GM23338 (cell line): ENCODE measurements around the gene HCN3. TPM values are rescaled to one million over a fixed set of nuclear protein-coding genes. Genes with fewer than 3 reads are reported as not detected.

Source experiments
- ATAC-seq: fragments of 200-7000 bp; cut with Tn5 transposase; 3 replicates; pipeline ENCODE4 v1.9.1; 2020
- DNase-seq: peaks from one replicate; pipeline ENCODE4 v3.0.0-alpha.2; 2015; ENCODE audit warnings: low spot score
- H2AFZ ChIP-seq: fragments of 200-600 bp; sonication (generic); 2 replicates; pipeline ENCODE4 v1.8.0; 2016; ENCODE audit warnings: antibody characterized with exemption, mild to moderate bottlenecking, moderate library complexity
- H3F3A ChIP-seq: fragments of 200-600 bp; sonication (generic); replicated peaks from 2 replicates; pipeline ENCODE4 v1.8.0; 2017; ENCODE audit warnings: antibody characterized with exemption, mixed run types, low read depth
- H3K27ac ChIP-seq: fragments of 200-600 bp; sonication (generic); 2 replicates; pipeline ENCODE4 v1.6.1; 2016; ENCODE audit warnings: low read depth
- H3K27me3 ChIP-seq: fragments of 200-600 bp; sonication (generic); 2 replicates; pipeline ENCODE4 v1.8.0; 2016; ENCODE audit warnings: mild to moderate bottlenecking, mixed run types, moderate library complexity; ENCODE audit not compliant: insufficient read depth
- H3K36me3 ChIP-seq: fragments of 200-600 bp; sonication (generic); 2 replicates; pipeline ENCODE4 v1.8.0; 2016; ENCODE audit warnings: mild to moderate bottlenecking; ENCODE audit not compliant: insufficient read depth
- H3K4me1 ChIP-seq: fragments of 200-600 bp; sonication (generic); 2 replicates; pipeline ENCODE4 v1.8.0; 2016; ENCODE audit warnings: mild to moderate bottlenecking, moderate library complexity; ENCODE audit not compliant: insufficient read depth
- H3K4me2 ChIP-seq: fragments of 200-600 bp; sonication (generic); 2 replicates; pipeline ENCODE4 v1.7.1; 2017; ENCODE audit warnings: mixed run types
- H3K4me3 ChIP-seq: fragments of 200-600 bp; sonication (generic); 2 replicates; pipeline ENCODE4 v1.6.1; 2016; ENCODE audit warnings: mixed run types
- H3K79me2 ChIP-seq: fragments of 200-600 bp; sonication (generic); replicated peaks from 2 replicates; pipeline ENCODE4 v1.8.0; 2017; ENCODE audit warnings: mild to moderate bottlenecking; ENCODE audit not compliant: insufficient read depth
- H3K9me2 ChIP-seq: fragments of 200-600 bp; sonication (generic); 2 replicates; pipeline ENCODE4 v1.8.0; 2017; ENCODE audit not compliant: insufficient read depth
- H4K20me1 ChIP-seq: fragments of 200-600 bp; sonication (generic); replicated peaks from 2 replicates; pipeline ENCODE4 v1.8.0; 2017; ENCODE audit warnings: mild to moderate bottlenecking; ENCODE audit not compliant: insufficient read depth
- H3K27ac Mint-ChIP-seq: 2 replicates; pipeline ENCODE4 v1.8.0; 2020; ENCODE audit warnings: inconsistent platforms, mild to moderate bottlenecking, moderate library complexity, mixed read lengths
- H3K27me3 Mint-ChIP-seq: 3 replicates; pipeline ENCODE4 v1.8.0; 2022; ENCODE audit warnings: low read depth, mild to moderate bottlenecking, moderate library complexity, mixed read lengths, inconsistent platforms; ENCODE audit not compliant: insufficient read depth, poor library complexity
- H3K36me3 Mint-ChIP-seq: 3 replicates; pipeline ENCODE4 v1.8.0; 2021; ENCODE audit warnings: low read depth, mild to moderate bottlenecking, inconsistent platforms, moderate library complexity, mixed read lengths
- H3K4me1 Mint-ChIP-seq: 3 replicates; pipeline ENCODE4 v1.8.0; 2020; ENCODE audit warnings: mild to moderate bottlenecking, inconsistent platforms, mixed read lengths
- H3K4me3 Mint-ChIP-seq: 3 replicates; pipeline ENCODE4 v1.8.0; 2021; ENCODE audit warnings: moderate library complexity, mild to moderate bottlenecking, inconsistent platforms, mixed read lengths
- H3K9me3 Mint-ChIP-seq: 3 replicates; pipeline ENCODE4 v1.8.0; 2020; ENCODE audit warnings: moderate library complexity, mild to moderate bottlenecking, inconsistent platforms, mixed read lengths
- CTCF ChIP-seq, 2 experiments: fragments of 200-600 bp in 1 of 2; sonication (generic) in 1 of 2; conservative IDR thresholded peaks; 2 replicates each; pipeline versions ENCODE4 v1.5.1 to v1.6.1; 2016 to 2017; ENCODE audit warnings: antibody characterized with exemption in 2 of 2, low read depth in 2 of 2, mild to moderate bottlenecking in 2 of 2, moderate library complexity in 1 of 2
- ETS1 ChIP-seq: IDR thresholded peaks from 2 replicates; pipeline ENCODE4 v1.6.1; 2016; ENCODE audit warnings: antibody characterized with exemption
- EZH2 ChIP-seq: fragments of 200-600 bp; sonication (generic); IDR thresholded peaks from one replicate; pipeline ENCODE4 v1.8.0; 2017; ENCODE audit warnings: antibody characterized with exemption, mild to moderate bottlenecking, low read depth; ENCODE audit not compliant: unreplicated experiment
- EZH2phosphoT487 ChIP-seq: fragments of 200-600 bp; sonication (generic); IDR thresholded peaks from one replicate; pipeline ENCODE4 v1.8.1; 2018; ENCODE audit warnings: antibody characterized with exemption; ENCODE audit not compliant: unreplicated experiment
- ZNF331 ChIP-seq: fragments of 250-450 bp; sonication (Bioruptor Pico); IDR thresholded peaks from 2 replicates; pipeline ENCODE4 v1.5.0; 2020; ENCODE audit warnings: low read depth, mild to moderate bottlenecking, moderate library complexity
- ZNF462 ChIP-seq: fragments of 250-450 bp; sonication (Bioruptor Pico); IDR thresholded peaks from 2 replicates; pipeline ENCODE4 v1.5.0; 2020; ENCODE audit warnings: mild to moderate bottlenecking, moderate library complexity
- polyA plus RNA-seq: library from polyadenylated mRNA; unstranded; fragments of >200 nt; fragmentation: Nextera tagmentation; extraction: Ambion mirVana; gene quantifications from 2 replicates; pipeline ENCODE4 v1.2.1, GENCODE V29; 2016
- total RNA-seq: library from RNA; depleted of rRNA; stranded (reverse); fragments of >200 nt; shearing (Covaris generic); gene quantifications from 2 replicates; pipeline ENCODE4 v1.2.3, GENCODE V29; 2014

The HCN3 gene
- total and polyA plus RNA-seq, 2 experiments from 2014 or later, result 3.4 to 4.9 TPM

GRCh38 chr1:155251566-155251965, 25.7 kb upstream of the HCN3 start (continued):
- TF ChIP-seq ZNF462 (no peak), EZH2phosphoT487 (no peak), ZNF331 (no peak)

- Histone ChIP-seq H3K4me3 (peak overlapping the region; percentile 89; the same call in 1 of the 2 replicates), H3K9me2 (no peaks in the 10 kb centered on the region), H3K4me1 (peaks cover 16% of the 10 kb centered on the region; the same call in 1 of the 2 replicates), H3K36me3 (no peaks in the 10 kb centered on the region), H4K20me1 (no peaks in the 10 kb centered on the region), H3K27ac (no peak overlapping the region), H3F3A (peaks cover 17% of the 10 kb centered on the region; the same call in 1 of the 2 replicates), H3K79me2 (no peaks in the 10 kb centered on the region; the same call in 1 of the 2 replicates), H3K4me2 (peak overlapping the region; percentile 55; the same call in 1 of the 2 replicates), H3K27me3 (no peaks in the 10 kb centered on the region), H2AFZ (no peak overlapping the region)
- peaks cover 15% of the 10 kb centered on the region for H3K36me3 Mint-ChIP-seq
- no peak overlapping the region for H3K27ac Mint-ChIP-seq
- no peak for ATAC-seq
- TF ChIP-seq CTCF (conservative IDR thresholded peaks at IDR 0.05; ENCODE audit: low read depth in 2 of 2) (peak; percentile 9 to 25; a peak in 1 of 4 replicates), ETS1 (no peak), EZH2 (no peak), EZH2phosphoT487 (no peak), ZNF331 (no peak)
- H3K4me1 Mint-ChIP-seq, result peaks cover 28% of the 10 kb centered on the region
- DNase-seq, result peak; percentile 28
- H3K9me3 Mint-ChIP-seq, result no peaks in the 10 kb centered on the region
- peak overlapping the region; percentile 83 for H3K4me3 Mint-ChIP-seq
- H3K27me3 Mint-ChIP-seq, result peaks cover 14% of the 10 kb centered on the region
These were observed 24.1 kb upstream of the HCN3 start for GRCh38 chr1:155253208-155253607.
